ENCODE results near the gene MARCHF3.

DNA sequence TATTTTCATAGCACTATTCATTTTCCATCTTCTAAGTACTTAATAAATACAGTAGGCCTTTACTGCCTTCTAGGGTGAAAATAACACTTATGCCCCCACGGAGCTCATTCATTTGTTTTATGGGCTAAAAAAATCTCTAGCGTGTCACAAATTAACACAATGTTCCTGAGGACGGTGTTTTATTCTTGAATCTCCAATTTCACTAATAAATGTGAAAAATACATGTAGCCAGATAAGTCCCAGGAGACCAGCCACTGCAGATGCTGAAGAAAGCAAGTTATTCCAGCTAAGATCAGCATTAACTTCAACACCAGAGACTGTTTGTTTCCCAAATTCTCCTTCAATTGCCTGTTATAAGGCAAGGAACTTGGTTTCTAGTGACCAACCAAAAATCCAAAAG, 102.3 kb downstream of the MARCHF3 start:
- TF ChIP-seq, protein P1, sequence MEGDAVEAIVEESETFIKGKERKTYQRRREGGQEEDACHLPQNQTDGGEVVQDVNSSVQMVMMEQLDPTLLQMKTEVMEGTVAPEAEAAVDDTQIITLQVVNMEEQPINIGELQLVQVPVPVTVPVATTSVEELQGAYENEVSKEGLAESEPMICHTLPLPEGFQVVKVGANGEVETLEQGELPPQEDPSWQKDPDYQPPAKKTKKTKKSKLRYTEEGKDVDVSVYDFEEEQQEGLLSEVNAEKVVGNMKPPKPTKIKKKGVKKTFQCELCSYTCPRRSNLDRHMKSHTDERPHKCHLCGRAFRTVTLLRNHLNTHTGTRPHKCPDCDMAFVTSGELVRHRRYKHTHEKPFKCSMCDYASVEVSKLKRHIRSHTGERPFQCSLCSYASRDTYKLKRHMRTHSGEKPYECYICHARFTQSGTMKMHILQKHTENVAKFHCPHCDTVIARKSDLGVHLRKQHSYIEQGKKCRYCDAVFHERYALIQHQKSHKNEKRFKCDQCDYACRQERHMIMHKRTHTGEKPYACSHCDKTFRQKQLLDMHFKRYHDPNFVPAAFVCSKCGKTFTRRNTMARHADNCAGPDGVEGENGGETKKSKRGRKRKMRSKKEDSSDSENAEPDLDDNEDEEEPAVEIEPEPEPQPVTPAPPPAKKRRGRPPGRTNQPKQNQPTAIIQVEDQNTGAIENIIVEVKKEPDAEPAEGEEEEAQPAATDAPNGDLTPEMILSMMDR (IDR thresholded peaks at IDR 0.05) = no peak
- no peak for TF ChIP-seq POLR2A (IDR thresholded peaks at IDR 0.05)
- TF ChIP-seq EP300 (IDR thresholded peaks at IDR 0.05) = no peak
- no peak for TF ChIP-seq POLR2AphosphoS5 (IDR thresholded peaks at IDR 0.05)
